NCI-H2196 treated with DMSO at 0.1 percent for 48 hours (cell line): ENCODE results near the gene ACR.

ENCODE experiments used
- DNase-seq: peaks from one replicate; lab custom pipeline; 2025; ENCODE audit not compliant: unreplicated experiment; lab: John Stamatoyannopoulos, UW

Gene ACR

DNA sequence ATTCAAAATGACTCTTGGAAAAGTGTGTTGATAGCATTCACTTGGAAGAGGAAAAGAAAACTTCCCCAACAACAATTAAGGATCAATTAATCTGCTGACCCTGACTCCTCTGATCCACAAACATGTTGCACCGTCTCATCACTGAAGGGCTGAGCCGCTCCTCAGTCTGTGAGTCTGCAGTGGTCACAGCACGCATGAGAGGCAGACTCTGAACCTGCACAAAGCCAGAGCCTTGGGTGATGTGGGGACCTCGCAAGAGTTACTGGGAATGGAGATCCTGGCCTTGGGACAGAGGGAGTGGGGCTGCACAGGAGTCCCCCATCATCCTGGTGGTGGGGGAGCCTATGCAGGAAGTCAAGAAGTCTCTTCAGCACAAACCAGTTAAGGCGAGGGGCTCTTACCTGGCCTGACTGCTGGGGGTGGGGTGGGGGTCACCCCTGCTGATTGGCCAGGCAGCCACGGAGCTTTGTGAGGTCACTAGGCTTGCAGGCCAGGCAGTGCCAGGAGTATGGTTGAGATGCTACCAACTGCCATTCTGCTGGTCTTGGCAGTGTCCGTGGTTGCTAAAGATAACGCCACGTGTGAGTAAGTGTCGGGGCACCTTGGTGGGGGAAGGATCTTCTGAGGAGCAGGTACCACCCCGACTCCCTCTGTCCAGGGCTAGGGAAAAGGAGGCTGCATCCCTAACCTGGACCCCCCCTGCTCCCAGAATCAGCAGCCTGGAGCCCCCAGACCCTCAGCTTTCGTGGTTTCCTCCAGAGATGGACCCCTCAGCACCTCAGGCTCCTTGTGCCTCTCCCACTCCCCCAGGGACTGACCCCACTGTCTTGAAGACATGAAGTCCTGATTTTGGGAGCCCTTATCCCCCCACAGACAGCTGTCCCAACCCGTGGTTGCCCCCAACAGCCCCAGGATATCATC is at the start of gene ACR:
TSS of gene ACR (plus strand) at position 477 of the 921 bp plus-strand sequence. CDS start at position 509, 32 bp downstream.
- DNase-seq: no peak

DNA sequence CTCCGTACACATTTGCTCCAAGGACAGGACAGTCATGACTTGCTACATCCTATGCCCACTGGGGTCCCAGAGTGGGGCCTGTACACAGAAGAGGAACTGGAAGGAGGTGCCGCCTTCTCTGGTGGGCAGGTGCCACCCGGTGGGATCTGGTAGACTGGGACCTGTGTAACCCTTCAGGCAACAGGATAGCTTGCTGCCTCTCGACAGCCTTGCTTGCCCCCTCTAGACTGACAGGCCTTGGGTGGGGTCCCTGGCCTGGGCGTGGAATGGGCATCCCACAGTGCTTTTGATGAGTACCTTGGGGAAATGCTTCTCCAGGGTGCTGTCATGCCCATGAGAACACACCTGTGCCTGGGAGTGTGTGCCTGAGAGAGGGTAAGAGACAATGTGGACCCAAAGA is 49.6 kb upstream of the ACR start:
- no peak for DNase-seq

DNA sequence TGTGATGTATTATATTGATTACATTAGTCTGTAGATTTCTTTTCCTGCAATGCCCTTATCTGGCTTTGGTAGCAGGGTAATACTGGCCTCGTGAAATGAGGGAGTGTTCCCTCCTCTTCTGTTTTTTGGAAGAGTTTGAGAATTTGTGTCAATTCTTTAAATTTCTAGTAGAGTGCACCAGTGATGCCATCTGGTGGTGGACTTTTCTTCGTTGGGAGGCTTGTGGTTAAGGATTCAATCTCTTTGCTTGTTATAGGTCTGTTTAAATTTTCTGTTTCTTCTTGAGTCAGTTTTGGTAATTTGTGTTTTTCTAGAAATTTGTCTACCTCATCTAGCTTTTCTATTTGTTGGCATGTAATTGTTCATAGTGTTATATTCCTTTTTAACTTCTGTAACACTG is 46.5 kb upstream of the ACR start:
- DNase-seq: no peak

DNA sequence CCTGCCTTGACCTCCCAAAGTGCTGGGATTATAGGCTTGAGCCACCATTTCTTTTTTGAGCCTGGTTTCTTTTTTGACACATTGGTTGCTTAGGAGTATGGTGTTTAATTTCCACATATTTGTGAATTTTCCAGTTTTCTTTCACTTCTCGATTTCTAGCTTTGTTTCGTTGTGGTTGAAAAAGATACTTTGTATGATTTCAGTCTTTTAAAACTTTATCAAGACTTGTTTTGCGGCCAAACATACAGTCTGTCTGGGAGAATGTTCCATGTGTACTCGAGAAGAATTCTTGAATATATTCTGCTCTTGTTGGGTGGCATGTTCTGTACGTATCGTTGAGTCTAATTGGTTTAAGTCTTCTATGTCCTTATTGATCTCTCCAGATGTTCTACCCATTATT is 44.5 kb upstream of the ACR start:
- DNase-seq: no peak

DNA sequence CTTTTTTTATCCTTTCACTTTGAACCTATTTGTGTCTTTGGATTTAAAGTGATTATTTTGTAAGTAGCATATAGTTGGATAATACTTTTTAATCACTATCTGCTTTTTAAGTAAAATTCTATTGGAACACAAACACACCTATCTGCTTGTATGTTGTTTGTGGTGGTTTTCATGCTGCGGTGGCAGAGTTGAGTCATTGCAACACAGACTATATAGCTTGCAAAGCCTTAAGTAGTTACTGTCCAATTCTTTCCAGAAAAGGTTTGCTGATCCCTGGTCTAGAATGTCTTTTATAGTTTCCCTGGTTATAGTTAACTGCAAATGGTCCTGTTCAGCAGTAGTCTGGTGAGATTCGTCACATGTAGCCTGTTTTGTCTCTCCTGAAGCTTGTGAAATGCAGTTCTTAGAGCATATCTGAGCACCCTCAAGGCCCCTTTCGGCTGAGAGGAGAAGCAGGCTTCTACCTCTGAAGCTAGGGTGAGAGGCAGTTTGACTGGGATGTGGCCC is 43.9 kb upstream of the ACR start:
- no peak for DNase-seq

DNA sequence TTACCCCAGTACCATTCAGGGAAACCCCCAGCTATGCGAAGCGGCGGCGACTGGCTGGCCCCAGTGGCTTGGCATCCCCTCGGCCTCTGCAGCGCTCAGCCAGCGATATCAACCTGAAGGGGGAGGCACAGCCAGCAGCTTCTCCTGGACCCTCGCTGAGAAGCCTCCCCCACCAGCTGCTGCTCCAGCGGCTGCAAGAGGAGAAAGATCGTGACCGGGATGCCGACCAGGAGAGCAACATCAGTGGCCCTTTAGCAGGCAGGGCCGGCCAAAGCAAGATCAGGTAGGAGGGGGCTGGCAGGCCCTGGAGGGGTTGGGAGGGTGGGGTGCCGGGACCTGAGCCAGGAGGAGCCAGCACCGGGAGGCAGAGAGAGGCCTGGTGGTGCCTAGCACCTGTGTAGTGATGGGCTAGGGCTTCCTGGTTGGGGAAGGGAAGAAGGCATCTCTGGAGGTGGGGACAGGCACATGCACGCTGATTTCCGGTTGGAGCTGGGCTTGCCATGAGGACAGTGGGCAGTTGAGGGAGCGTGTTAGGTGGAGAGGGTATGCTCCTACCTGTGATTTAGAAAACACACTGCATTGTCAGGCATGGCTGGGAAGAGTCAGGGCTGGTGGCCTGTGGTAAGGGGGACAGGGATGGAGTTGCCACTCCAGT is 43.1 kb upstream of the ACR start:
- DNase-seq: no peak

DNA sequence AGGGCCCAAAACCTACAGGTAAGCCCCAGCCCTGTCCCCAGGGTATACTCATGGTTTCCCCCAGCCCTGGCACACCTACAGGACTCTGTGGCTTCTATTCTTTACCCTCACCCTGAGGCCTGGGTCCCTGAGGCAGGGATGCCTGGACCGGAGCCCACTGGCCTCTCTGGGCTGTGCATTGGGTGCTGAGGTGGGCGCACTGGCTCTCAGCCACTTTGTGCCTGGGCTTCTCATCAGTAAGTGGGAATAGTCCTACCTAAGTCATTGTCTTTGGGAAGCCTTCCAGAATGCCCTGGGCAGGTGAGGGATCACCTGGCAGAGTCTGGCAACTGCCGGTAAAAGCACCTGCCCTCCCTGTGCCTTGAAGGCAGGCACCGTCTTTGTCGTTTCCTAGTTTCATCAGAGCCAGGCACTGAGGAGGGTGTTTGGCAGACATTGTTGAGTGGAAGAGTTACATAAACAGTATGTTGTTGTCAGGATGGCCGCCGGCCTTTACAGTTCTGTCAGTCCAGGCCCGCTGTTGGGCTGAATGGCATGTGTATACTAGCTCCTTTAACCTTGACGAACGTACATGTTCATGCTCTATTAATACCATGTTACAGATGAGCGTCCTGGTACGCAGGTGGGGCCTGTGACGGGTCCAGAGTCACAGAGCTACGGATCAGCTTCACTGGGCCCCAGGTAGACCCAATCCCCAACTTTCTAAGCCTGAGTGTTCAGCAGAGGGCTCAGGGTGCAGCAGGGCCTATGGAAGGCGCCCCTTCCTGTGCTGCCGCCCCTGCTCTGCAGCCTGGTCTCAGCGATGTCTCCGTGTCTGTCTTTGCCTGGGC is 42.4 kb upstream of the ACR start:
- peak; percentile 18 for DNase-seq

DNA sequence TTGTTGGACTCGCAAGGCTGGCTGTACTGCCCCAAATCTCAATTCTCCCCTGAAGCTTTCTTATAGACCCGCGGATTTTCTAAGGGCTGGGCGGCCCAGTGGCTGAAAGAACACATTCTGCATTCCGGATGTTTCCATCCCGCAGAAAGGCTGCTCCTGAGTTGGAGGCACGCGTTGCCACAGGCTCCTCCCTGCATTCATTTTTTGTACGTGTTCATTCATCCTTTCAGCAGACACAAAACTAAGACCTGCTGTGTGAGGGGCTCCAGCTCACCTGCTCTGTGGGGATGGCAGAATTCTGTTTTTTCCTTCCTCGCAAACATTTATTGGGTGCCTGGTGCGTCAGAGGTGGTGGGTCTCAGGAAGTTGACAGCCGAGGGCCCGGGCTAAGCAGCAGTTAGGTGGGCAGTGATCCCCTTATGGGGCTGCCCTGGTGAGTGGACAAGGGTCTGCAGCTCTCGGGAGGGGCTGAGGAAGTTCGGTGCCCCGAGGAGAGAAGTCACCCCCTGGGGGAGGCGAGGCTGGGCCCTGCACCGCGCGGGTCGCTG is 41.7 kb upstream of the ACR start:
- DNase-seq: no peak

DNA sequence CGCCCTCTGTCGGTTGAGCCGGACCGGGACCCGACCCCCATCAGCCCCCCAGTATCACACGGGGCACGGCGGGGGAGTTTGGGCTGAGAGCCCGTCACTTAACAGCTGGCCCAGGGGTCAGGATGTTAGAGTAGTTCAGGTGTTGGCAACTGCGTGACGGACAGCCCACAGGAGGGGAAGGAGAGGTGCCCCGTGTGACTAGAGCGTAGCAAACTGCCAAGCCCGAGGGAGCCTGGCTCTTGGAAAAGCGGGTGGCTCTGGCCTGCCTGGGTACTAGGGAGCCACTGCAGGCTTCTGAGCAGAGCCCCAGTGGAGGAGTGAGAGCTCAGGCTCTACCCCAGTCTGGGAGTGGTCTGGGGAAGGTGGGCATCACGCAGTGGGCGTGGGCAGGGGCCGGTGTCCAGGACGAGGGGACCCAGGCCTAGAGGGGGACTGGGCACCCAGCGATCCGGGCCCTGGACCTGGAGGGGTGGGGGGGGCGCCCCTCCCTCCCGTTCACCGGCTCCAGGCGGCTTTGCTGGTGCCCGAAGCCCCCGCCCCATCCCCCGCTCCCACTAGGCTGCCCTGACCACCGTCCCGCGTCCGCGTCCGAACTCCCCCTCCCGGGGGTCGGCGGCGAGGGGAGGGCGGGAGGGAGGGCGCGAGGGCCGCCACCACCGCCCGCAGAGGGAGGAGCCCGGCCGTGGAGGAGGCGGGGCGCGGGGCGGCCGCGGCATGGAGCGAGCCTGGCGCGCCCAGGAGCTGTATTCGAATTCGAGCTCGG is 41.0 kb upstream of the ACR start:
- no peak for DNase-seq

DNA sequence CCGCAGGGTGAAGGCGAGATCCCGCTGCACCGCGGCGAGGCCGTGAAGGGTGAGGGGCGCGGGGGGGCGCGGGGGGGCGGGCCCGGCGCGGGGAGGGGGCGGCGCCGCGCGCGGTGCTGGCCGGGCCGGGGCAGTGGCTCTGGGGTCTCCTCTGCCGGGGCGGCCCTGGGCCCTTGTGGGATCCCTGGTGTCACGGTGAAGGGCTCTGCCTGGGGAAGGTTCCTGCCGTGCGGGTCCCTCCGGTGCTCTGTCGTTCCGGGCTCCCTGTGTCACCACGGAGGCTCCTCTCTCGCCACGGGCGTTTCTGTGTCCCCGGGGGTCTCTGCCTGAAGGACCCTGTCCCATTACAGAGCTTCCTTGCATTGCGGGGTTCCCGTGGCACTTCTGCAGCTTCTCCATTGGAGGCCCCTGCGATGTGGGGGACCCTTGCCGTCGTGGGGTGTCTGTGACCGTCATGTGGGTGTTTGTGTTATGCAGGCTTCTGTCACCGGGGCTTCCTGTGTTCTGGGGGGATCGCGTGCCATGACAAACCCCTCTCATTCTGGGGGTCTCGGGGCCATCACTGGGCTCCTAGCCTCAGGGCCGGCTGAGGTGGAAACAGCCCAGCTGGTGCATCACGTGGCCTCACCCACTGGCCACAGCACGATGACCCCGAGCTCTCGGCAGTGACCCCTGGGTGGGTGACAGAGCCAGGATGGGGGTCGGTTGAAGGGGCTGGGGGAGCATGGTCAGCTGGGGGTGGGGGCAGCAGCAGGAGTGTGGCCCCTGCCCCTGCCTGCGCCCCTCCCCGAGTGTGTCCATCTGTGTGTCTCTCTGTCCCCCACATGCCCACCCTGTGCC is 40.1 kb upstream of the ACR start:
- DNase-seq: no peak

DNA sequence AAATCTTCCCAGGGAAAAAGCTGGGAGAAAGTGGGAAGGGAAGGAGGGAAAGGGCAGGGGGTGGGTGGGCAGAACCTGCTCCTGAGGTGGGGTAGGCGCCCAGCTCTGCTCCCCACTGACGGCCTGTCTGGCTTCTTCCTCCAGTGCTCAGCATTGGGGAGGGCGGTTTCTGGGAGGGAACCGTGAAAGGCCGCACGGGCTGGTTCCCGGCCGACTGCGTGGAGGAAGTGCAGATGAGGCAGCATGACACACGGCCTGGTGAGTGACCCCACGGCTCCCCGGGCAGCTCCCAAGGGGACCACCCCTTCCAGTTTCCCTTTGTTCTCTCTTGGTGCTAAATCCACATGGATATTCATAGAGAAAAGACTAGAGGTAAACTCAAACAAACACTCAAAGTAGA is 39.5 kb upstream of the ACR start:
- DNase-seq: no peak

DNA sequence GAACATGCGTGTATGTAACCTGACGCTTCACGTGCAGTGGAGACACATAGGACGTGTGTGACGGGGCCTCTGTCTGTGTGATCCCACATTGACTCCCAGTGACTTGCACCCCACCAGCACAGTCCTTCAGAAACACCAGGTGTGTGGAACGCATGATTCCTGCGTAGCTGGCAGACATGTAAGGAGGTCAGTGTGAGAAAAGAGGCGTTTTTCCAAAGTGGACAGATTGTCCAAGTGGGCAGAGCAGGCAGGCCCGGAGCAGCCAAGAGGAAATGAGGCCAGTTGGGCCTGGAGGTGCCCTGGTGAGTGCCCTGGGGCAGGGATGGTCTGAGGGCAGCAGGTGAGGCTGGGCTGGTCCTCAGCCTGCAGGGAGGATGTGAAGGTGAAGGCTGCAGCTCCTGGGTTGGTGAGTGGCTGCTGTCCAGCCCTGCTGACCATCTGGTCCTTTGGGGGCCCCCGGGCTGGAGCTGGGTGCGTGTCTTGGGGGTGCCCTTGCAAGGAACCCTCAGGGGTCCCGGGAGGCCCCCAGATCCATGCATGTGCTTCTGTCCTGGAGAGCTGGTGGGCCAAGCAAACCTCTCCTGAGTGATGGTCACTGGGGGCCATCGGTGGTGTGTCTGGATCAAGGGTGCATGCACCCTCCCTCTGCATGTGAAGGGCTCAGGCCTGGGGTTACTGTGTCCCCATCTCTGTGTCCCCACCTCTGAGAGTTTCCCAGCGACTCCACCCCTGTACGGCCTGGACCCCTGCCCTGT is 38.8 kb upstream of the ACR start:
- no peak for DNase-seq

DNA sequence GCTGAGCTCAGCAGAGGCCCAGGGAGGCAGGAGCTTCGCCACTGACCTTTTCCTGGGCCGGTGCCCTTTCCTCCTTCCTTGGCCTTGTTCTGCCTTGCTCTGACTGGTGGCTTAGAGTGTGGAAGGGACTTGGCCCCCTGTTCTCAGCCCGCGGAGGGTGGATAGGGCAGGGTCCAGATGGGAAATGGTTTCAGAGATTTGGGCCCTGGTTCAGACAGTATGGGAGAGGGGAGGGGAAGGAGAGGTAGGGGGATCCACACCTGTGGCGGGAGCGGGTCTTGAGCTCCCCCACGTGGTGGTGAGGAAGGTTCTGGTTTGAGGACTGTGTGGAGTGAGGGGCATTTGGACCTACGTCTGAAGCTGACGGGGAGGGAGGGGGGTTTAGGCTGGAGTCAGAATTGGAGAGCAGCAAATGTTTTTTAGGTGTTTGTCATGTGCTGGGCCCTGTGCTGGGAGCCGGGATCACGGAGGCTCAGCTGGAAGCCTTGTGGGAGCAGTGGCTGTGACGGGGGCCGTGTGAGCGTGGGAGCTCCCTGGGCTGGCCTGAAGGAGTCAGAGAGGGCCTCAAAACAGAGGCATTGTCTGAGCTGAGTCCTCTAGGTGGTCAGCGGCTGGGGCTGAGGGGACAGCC is 38.1 kb upstream of the ACR start:
- DNase-seq: no peak

DNA sequence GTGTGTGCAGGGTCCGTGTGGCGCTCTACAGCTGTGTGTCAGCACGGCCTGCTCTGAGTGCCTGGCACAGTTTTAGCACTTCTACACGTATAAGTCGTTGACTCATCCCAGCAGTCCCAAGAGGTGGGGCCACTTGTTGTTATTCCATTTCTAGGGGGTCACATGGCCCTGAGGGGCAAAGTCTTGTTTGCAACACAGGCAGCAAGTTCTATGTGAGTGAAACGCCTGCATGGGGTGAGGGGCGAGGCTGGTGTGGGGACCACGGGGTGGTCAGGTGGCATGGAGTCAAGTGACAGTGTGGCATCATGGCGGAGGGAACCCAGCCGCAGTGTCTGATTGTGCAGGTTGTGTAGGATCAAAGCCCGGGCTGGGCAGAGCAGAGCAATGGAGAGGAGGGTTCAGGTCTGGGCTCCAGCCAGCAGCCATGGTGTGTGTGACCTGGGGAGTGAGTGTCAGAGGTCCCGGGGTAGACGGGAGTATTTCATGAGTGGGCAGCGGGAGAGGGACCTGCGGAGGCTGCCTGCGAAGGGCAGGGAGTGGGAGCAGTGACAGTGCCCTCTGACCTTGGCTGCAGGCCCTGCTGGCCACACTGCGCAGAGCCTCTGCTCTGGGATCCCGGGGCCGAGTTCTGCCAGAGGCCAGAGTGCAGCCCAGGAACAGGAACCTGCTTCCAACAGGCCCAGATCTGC is 37.5 kb upstream of the ACR start:
- DNase-seq: no peak

DNA sequence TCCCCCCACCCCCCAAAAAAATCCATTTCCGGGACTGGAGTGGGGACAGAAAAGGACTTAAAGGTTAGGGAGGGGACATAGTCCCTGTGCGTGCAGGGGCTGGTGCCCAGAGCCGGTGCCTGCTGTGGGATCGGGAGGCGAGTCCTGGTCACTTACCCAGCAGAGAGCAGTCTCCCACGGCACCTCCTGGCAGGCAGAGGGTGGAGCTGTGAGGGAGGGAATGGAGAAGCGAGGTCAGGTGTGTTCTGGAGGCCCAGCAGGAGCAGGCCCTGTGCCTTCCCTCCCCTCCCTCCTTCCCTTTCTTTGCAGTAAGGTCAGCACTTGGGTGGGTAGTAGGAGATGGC is 37.0 kb upstream of the ACR start:
- DNase-seq: no peak

DNA sequence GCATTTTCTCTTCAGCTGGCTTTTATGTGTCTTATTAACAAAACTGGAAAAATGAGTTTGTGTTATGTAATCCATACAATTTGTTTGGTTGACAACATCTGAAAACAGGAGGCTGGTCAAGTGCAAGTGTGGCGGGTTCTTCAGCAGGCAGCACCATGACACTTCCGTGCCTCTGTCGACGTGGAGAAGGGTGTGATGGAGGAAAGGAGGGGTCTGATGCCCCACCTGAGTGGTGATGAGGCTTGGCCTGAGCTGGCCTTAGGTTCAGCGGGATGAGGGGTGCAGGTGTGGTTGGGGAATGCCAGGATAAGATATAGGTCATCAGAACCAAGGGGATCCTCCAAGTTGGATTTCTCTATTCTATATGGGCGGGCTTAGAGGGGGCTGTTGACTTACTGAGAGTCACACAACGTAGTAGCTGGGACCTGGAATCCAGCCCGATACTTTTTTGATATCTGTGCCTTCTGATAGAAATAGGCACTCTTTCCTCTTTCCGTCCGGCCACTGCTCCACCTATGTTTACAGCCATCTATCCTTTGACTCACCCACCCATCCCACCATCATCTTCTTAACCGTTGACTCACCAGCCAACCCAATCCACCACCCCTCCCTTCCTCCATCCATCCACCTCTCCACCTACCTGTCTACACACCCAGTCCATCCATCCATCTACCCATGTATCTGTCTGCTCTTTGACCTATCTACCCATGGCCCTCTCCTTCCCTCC is 36.4 kb upstream of the ACR start:
- no peak for DNase-seq

DNA sequence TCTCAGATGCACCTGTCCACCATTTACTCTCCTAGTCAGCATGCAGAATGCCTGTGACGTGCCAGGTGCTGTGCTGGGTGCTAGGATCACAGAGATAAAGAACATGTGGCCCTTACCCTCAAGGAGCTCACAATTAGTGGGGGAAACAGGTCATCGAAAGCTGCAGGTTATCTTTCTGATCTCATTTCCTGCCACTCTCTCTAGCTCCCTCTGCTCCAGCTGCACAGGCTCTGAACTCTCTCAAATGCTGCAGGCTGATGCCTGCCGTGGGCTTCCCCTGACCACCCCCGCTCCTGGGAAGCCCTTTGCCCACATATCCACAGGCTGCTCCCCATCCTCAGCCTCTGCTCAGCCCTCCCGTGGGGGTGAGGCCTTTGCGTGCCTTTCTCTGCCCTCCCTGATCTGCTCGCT is 35.7 kb upstream of the ACR start:
- no peak for DNase-seq
